ENCODE results near the gene DNAJC17.

DNA sequence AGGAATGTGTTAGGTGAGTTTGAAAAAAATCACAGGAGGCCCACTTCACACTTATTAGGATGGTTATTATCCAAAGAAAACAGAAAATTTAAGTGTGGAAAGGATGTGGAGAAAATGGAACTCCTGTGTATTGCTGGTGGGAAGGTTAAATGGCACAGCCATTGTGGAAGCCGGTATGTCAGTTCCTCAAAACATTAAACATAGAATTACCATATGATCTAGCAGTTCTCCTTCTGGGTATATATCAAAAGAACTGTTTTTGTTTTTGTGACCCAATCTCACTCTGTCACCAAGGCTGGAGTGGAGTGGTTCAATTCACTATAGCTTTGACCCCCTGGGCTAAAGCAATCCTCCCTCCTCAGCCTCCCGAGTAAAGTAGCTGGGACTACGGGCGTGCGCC is 10.8 kb downstream of the DNAJC17 start:
- TF ChIP-seq, protein P1, sequence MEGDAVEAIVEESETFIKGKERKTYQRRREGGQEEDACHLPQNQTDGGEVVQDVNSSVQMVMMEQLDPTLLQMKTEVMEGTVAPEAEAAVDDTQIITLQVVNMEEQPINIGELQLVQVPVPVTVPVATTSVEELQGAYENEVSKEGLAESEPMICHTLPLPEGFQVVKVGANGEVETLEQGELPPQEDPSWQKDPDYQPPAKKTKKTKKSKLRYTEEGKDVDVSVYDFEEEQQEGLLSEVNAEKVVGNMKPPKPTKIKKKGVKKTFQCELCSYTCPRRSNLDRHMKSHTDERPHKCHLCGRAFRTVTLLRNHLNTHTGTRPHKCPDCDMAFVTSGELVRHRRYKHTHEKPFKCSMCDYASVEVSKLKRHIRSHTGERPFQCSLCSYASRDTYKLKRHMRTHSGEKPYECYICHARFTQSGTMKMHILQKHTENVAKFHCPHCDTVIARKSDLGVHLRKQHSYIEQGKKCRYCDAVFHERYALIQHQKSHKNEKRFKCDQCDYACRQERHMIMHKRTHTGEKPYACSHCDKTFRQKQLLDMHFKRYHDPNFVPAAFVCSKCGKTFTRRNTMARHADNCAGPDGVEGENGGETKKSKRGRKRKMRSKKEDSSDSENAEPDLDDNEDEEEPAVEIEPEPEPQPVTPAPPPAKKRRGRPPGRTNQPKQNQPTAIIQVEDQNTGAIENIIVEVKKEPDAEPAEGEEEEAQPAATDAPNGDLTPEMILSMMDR (IDR thresholded peaks at IDR 0.05): no peak
- no peak for TF ChIP-seq POLR2A (IDR thresholded peaks at IDR 0.05)

Measured in tibial nerve (tissue), 3 donors.